ENCODE data around the gene PCSK2. TPM values are rescaled to one million over a fixed set of nuclear protein-coding genes. Genes with fewer than 3 reads are reported as not detected.

PCSK2 gene
- total RNA-seq, 1 donor from 2014 or later = not detected

- no peak for DNase-seq (ENCODE audit: low read depth)
- peak overlapping the region; percentile 54 for H3K4me3 ChIP-seq (ENCODE audit: low read depth, low read length)
Observed at GRCh38 chr20:17225851-17226409, 910 bp upstream of the PCSK2 start.

GRCh38 chr20:17227219-17227575 lies 357 bp downstream of the PCSK2 start:
- TF ChIP-seq CTCF (conservative IDR thresholded peaks at IDR 0.05; ENCODE audit: low read depth, low read length) = no peak
- no peak overlapping the region for H3K4me3 ChIP-seq (ENCODE audit: low read depth, low read length)
- DNase-seq (ENCODE audit: low read depth) = no peak

More at GRCh38 chr20:17225851-17226409, 910 bp upstream of the PCSK2 start:
- TF ChIP-seq CTCF (conservative IDR thresholded peaks at IDR 0.05; ENCODE audit: low read depth, low read length) = no peak

GRCh38 chr20:17227669-17228623 lies 1.1 kb downstream of the PCSK2 start:
- H3K4me3 ChIP-seq (ENCODE audit: low read depth, low read length) = no peak overlapping the region
- no peak for TF ChIP-seq CTCF (conservative IDR thresholded peaks at IDR 0.05; ENCODE audit: low read depth, low read length)
- DNase-seq (ENCODE audit: low read depth) = no peak

GRCh38 chr20:17228624-17229061 lies 1.8 kb downstream of the PCSK2 start:
- H3K4me3 ChIP-seq (ENCODE audit: low read depth, low read length) = no peak overlapping the region
- TF ChIP-seq CTCF (conservative IDR thresholded peaks at IDR 0.05; ENCODE audit: low read depth, low read length) = no peak
- no peak for DNase-seq (ENCODE audit: low read depth)

DNA sequence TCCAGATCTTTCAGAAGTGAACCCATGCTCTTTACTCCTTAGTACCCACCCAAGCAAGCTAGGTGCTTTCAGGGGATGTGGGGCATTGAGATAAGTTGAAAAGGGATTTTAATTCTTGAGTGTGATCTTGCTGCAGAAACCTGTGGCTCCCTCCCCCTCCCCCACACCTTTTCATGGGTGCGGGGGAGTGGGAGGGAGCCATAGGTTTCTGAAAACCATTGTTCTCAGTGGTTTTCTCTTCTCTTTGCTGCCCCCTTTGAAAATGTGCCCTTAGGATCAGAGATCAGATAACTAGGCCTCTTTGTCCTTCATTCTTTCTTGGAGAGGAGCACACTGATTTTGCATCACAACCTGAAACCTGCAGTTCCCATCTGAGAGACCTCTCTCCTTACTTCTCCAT lies 2.4 kb downstream of the PCSK2 start:
- no peak overlapping the region for H3K4me3 ChIP-seq (ENCODE audit: low read depth, low read length)
- no peak for TF ChIP-seq CTCF (conservative IDR thresholded peaks at IDR 0.05; ENCODE audit: low read depth, low read length)
- no peak for DNase-seq (ENCODE audit: low read depth)

GRCh38 chr20:17233626-17234025 lies 6.8 kb downstream of the PCSK2 start:
- no peak for DNase-seq (ENCODE audit: low read depth)
- H3K4me3 ChIP-seq (ENCODE audit: low read depth, low read length) = no peak overlapping the region
- no peak for TF ChIP-seq CTCF (conservative IDR thresholded peaks at IDR 0.05; ENCODE audit: low read depth, low read length)

Measured in epithelial cell of proximal tubule (primary cell).